Heart right ventricle (tissue), 16 donors: ENCODE data around the gene ATG10. TPM values are rescaled to one million over a fixed set of nuclear protein-coding genes. Genes with fewer than 3 reads are reported as not detected.

Experiments
- ATAC-seq, 8 donors: fragments of 200-7000 bp; cut with Tn5 transposase; one replicate each; pipeline ENCODE4 v1.9.1; 2020; ENCODE audit warnings: mild to moderate bottlenecking in 8 of 8, moderate library complexity in 8 of 8, moderate number of reproducible peaks in 1 of 8
- DNase-seq, 2 donors: peaks; one replicate each; pipeline ENCODE4 v3.0.0-alpha.2; 2020
- H3K27ac ChIP-seq, 10 donors: fragments of 200-600 bp; sonication (generic) in 2 of 10; one replicate each; pipeline versions ENCODE4 v1.5.0 to v1.8.0; 2020 to 2022; ENCODE audit warnings: mild to moderate bottlenecking in 3 of 10
- H3K27me3 ChIP-seq, 7 donors: fragments of 200-600 bp; one replicate each; pipeline ENCODE4 v1.8.0; 2021 to 2022; ENCODE audit warnings: mild to moderate bottlenecking in 2 of 7
- H3K36me3 ChIP-seq, 9 donors: fragments of 200-600 bp; sonication (generic) in 1 of 9; one replicate each; pipeline versions ENCODE4 v1.5.0 to v1.8.0; 2020 to 2022; ENCODE audit warnings: mild to moderate bottlenecking in 2 of 9
- H3K4me1 ChIP-seq, 9 donors: fragments of 200-600 bp; sonication (generic) in 1 of 9; one replicate each; pipeline versions ENCODE4 v1.5.0 to v1.8.0; 2020 to 2022; ENCODE audit warnings: mild to moderate bottlenecking in 4 of 9
- H3K4me3 ChIP-seq, 10 donors: fragments of 200-600 bp; sonication (generic) in 2 of 10; one replicate each; pipeline versions ENCODE4 v1.5.0 to v1.8.0; 2020 to 2022; ENCODE audit warnings: mild to moderate bottlenecking in 7 of 10, moderate library complexity in 2 of 10
- H3K9me3 ChIP-seq, 11 donors: fragments of 200-600 bp in 10 of 11; sonication (generic) in 2 of 11; one replicate each; pipeline versions ENCODE4 v1.5.0 to v1.8.0; 2013 to 2022; ENCODE audit warnings: mild to moderate bottlenecking in 2 of 11, control low read depth in 1 of 11, moderate library complexity in 1 of 11
- WGBS, 2 donors: extraction: QIAGEN DNeasy Blood & Tissue Kit; methylation state at CpG; one replicate each; pipeline ENCODE4 v1.1.7; 2013; ENCODE audit warnings: inconsistent platforms in 1 of 2; 5-methylcytosine and 5-hydroxymethylcytosine counted together
- intact Hi-C, 10 donors: fragments of 100-400 bp; cut with DNase I; formaldehyde crosslinking; loops; one replicate each; pipeline versions ENCODE4 v1.11.1 to v1.14.2; 2022
- polyA plus RNA-seq, 2 donors: library from polyadenylated mRNA; stranded (reverse); fragments of 200-250 nt; gene quantifications; one replicate each; pipeline ENCODE4 v1.2.3, GENCODE V29; 2013
- total RNA-seq, 10 donors: library from RNA; stranded (reverse); fragmentation: NEBNext Ultra II Directional in 3 of 10; extraction: Animal tissue kit (Norgen Biotek cat#: 25700) in 3 of 10; gene quantifications; one replicate each; pipeline versions ENCODE4 v1.2.1 to v1.2.4, GENCODE V29; 2021 to 2023
- TF ChIP-seq, protein P1 (sequence below), 9 donors: fragments of 200-600 bp; sonication (generic) in 2 of 9; IDR thresholded peaks; one replicate each; pipeline versions ENCODE4 v1.5.0 to v1.8.0; 2021 to 2022; ENCODE audit warnings: antibody characterized with exemption in 9 of 9, mild to moderate bottlenecking in 5 of 9, moderate library complexity in 1 of 9
- donor health status: Arrhythmogenic right ventricular cardiomyopathy.
- donor health status: ischemic (EF 13 %, LVEDD 7.1; RV severe dilation, severe dysfunction).
- donor health status: healthy with polysubstance abuse.
- donor health status: DM: no; HTN: yes; CAD: no.
- donor health status: DM: no; HTN: no; CAD: no.
- donor health status: ischemic (EF 25% LVEDD 6.9; RV normal size, moderate dysfunction).
- donor health status: ischemic (EF 25% LVEDD 5.7; RV mildly dilated, moderate dysfunction).
- donor health status: healthy.
- donor health status: DM: yes; HTN: yes; CAD: no.
- donor health status: Ischemic cardiomyopathy.
- donor health status: ischemic (EF 35%, LVEDD 5.7; RV mildly dilated, moderate dysfunction).
- donor health status: nonischemic (EF 11% LVEDD 7.7; RV severe dilation, severe dysfunction).
- donor health status: DM: yes; HTN: yes; CAD: no.
- donor health status: PGD.
- donor health status: ischemic (EF 29% LVEDD 5.4; RV normal size, mild dysfunction).
- donor health status: nonischemic (EF 23%, LVEDD 6.1; RV moderate dilation, normal function).

The ATG10 gene
- total and polyA plus RNA-seq, 12 donors = 4.6 to 8.0 (median 6.3) TPM

GRCh38 chr5:82301190-82301589, 329.4 kb downstream of the ATG10 start:
- ATAC-seq (no peak), DNase-seq (no peak)
- 99 to 100% methylated on average over 3 of the region's 3 CpGs for WGBS, 2 donors
- H3K27me3 ChIP-seq = no peaks in the 10 kb centered on the region
- H3K27ac ChIP-seq = no peak overlapping the region
- H3K36me3 ChIP-seq = peaks cover 0 to 14% (median 0%) of the 10 kb centered on the region in 9 donors
- H3K9me3 ChIP-seq = peaks cover 0 to 3% (median 0%) of the 10 kb centered on the region in 11 donors
- peaks cover 0 to 10% (median 0%) of the 10 kb centered on the region in 9 donors for H3K4me1 ChIP-seq
- no peak overlapping the region for H3K4me3 ChIP-seq
- intact Hi-C loops = no loop called here
- TF ChIP-seq, protein P1, sequence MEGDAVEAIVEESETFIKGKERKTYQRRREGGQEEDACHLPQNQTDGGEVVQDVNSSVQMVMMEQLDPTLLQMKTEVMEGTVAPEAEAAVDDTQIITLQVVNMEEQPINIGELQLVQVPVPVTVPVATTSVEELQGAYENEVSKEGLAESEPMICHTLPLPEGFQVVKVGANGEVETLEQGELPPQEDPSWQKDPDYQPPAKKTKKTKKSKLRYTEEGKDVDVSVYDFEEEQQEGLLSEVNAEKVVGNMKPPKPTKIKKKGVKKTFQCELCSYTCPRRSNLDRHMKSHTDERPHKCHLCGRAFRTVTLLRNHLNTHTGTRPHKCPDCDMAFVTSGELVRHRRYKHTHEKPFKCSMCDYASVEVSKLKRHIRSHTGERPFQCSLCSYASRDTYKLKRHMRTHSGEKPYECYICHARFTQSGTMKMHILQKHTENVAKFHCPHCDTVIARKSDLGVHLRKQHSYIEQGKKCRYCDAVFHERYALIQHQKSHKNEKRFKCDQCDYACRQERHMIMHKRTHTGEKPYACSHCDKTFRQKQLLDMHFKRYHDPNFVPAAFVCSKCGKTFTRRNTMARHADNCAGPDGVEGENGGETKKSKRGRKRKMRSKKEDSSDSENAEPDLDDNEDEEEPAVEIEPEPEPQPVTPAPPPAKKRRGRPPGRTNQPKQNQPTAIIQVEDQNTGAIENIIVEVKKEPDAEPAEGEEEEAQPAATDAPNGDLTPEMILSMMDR (IDR thresholded peaks at IDR 0.05) = no peak

Other genes starting within 250 kb of the ATG10 start
- 10 to 100 TPM; 30.0 to 85.9 (median 56.2) TPM for gene SSBP2, start 220.9 kb upstream of the ATG10 start, total RNA-seq
- 10 to 100 TPM; 24.2 to 49.6 TPM for gene SSBP2, start 220.9 kb upstream of the ATG10 start, polyA plus RNA-seq